ENCODE measurements around the gene RAB41. TPM values are rescaled to one million over a fixed set of nuclear protein-coding genes. Genes with fewer than 3 reads are reported as not detected.
"Not testable (repeated sequence)": the region's sequence is repeated elsewhere in the genome, so short reads cannot be mapped to it uniquely, and the experiment has no call there.

RAB41 gene
- total RNA-seq, 2 donors from 2014 or later = not detected

- Histone ChIP-seq H3K4me3 (no peak overlapping the region), H3K27me3 (replicated peaks; ENCODE audit: insufficient read depth) (no peaks in the 10 kb centered on the region), H3K9me3 (no peaks in the 10 kb centered on the region), H3K36me3 (no peaks in the 10 kb centered on the region), H3K4me1 (ENCODE audit: control insufficient read depth in 1 of 2, low read depth in 2 of 2) (no peaks in the 10 kb centered on the region), H3K27ac (no peak overlapping the region)
- no peak for ATAC-seq (ENCODE audit: insufficient number of reproducible peaks, low FRiP score, low read depth)
- no peak for TF ChIP-seq CTCF (IDR thresholded peaks at IDR 0.05)
- DNase-seq (ENCODE audit: low spot score) = no peak
Measured at GRCh38 chrX:70322784-70323183, 40.8 kb downstream of the RAB41 start.

GRCh38 chrX:70323628-70324027, 41.7 kb downstream of the RAB41 start:
- DNase-seq (ENCODE audit: low spot score); H3K36me3 ChIP-seq; H3K4me3 ChIP-seq; ATAC-seq (ENCODE audit: insufficient number of reproducible peaks, low FRiP score, low read depth); H3K4me1 ChIP-seq (ENCODE audit: control insufficient read depth in 1 of 2, low read depth in 2 of 2); H3K9me3 ChIP-seq; H3K27ac ChIP-seq; H3K27me3 ChIP-seq (replicated peaks; ENCODE audit: insufficient read depth): not testable (repeated sequence)

GRCh38 chrX:70324326-70324725, 42.4 kb downstream of the RAB41 start:
- Histone ChIP-seq H3K36me3 (no peaks in the 10 kb centered on the region), H3K27ac (no peak overlapping the region), H3K4me3 (no peak overlapping the region), H3K4me1 (ENCODE audit: control insufficient read depth in 1 of 2, low read depth in 2 of 2) (no peaks in the 10 kb centered on the region), H3K9me3 (no peaks in the 10 kb centered on the region), H3K27me3 (replicated peaks; ENCODE audit: insufficient read depth) (no peaks in the 10 kb centered on the region)
- ATAC-seq (ENCODE audit: insufficient number of reproducible peaks, low FRiP score, low read depth) (no peak), DNase-seq (ENCODE audit: low spot score) (no peak)
- TF ChIP-seq CTCF (IDR thresholded peaks at IDR 0.05) = no peak

- Histone ChIP-seq H3K4me3 (no peak overlapping the region), H3K9me3 (no peaks in the 10 kb centered on the region), H3K36me3 (no peaks in the 10 kb centered on the region), H3K4me1 (ENCODE audit: control insufficient read depth in 1 of 2, low read depth in 2 of 2) (no peaks in the 10 kb centered on the region), H3K27me3 (replicated peaks; ENCODE audit: insufficient read depth) (no peaks in the 10 kb centered on the region), H3K27ac (no peak overlapping the region)
- DNase-seq (ENCODE audit: low spot score) (no peak), ATAC-seq (ENCODE audit: insufficient number of reproducible peaks, low FRiP score, low read depth) (no peak)
- no peak for TF ChIP-seq CTCF (IDR thresholded peaks at IDR 0.05)
Measured at GRCh38 chrX:70331161-70331560, 49.2 kb downstream of the RAB41 start.

GRCh38 chrX:70332600-70332999, 50.6 kb downstream of the RAB41 start:
- H3K36me3 ChIP-seq = no peaks in the 10 kb centered on the region
- no peaks in the 10 kb centered on the region for H3K4me1 ChIP-seq (ENCODE audit: control insufficient read depth in 1 of 2, low read depth in 2 of 2)
- ATAC-seq (ENCODE audit: insufficient number of reproducible peaks, low FRiP score, low read depth) = no peak

More at GRCh38 chrX:70332600-70332999, 50.6 kb downstream of the RAB41 start:
- Histone ChIP-seq H3K4me3 (no peak overlapping the region), H3K27ac (no peak overlapping the region), H3K9me3 (no peaks in the 10 kb centered on the region), H3K27me3 (replicated peaks; ENCODE audit: insufficient read depth) (no peaks in the 10 kb centered on the region)
- DNase-seq (ENCODE audit: low spot score) = no peak
- TF ChIP-seq CTCF (IDR thresholded peaks at IDR 0.05) = no peak

Other genes starting within 250 kb of the RAB41 start
- gene AWAT2, start 232.2 kb upstream of the RAB41 start, total RNA-seq = not detected
- not detected for gene OTUD6A, start 219.7 kb upstream of the RAB41 start, total RNA-seq
- gene IGBP1, start 148.7 kb upstream of the RAB41 start, total RNA-seq = 10 to 100 TPM; 37.1 to 43.2 TPM
- gene DGAT2L6, start 104.7 kb upstream of the RAB41 start, total RNA-seq = not detected
- not detected for gene AWAT1, start 47.5 kb upstream of the RAB41 start, total RNA-seq
- 1 to 10 TPM; 1.4 to 3.9 TPM for gene P2RY4, start 22.0 kb upstream of the RAB41 start, total RNA-seq
- gene ARR3, start 13.8 kb upstream of the RAB41 start, total RNA-seq = not detected
- 10 to 100 TPM; 18.0 to 21.3 TPM for gene PDZD11, start 7.8 kb downstream of the RAB41 start, total RNA-seq
- gene KIF4A, start 7.9 kb downstream of the RAB41 start, total RNA-seq = 1 to 10 TPM in 1 of 2 donors, not detected in 1; 1.7 TPM
- not detected for gene GDPD2, start 141.1 kb downstream of the RAB41 start, total RNA-seq
- 10 to 100 TPM; 17.3 to 18.7 TPM for gene DLG3, start 162.7 kb downstream of the RAB41 start, total RNA-seq

Data from thoracic aorta (tissue), 2 donors.